A673 (cell line): ENCODE measurements around the gene BAIAP2.

Experiments used
- EZH2 ChIP-seq: fragments of 200-600 bp; sonication (generic); IDR thresholded peaks from 2 replicates; pipeline ENCODE4 v1.6.1; 2017; ENCODE audit warnings: borderline replicate concordance, low read depth, mild to moderate bottlenecking, mixed read lengths, antibody characterized with exemption, low read length; ENCODE audit not compliant: poor library complexity, severe bottlenecking
- TF ChIP-seq, protein P1 (sequence below): fragments of 300-800, 200-600 bp; sonication (generic); conservative IDR thresholded peaks from 2 replicates; pipeline ENCODE4 v1.5.1; 2017; ENCODE audit warnings: low read depth, mild to moderate bottlenecking, antibody characterized with exemption, low read length, moderate library complexity, mixed read lengths

GRCh38 chr17:81009136-81009535 is 25.8 kb upstream of the BAIAP2 start:
- TF ChIP-seq, protein P1, sequence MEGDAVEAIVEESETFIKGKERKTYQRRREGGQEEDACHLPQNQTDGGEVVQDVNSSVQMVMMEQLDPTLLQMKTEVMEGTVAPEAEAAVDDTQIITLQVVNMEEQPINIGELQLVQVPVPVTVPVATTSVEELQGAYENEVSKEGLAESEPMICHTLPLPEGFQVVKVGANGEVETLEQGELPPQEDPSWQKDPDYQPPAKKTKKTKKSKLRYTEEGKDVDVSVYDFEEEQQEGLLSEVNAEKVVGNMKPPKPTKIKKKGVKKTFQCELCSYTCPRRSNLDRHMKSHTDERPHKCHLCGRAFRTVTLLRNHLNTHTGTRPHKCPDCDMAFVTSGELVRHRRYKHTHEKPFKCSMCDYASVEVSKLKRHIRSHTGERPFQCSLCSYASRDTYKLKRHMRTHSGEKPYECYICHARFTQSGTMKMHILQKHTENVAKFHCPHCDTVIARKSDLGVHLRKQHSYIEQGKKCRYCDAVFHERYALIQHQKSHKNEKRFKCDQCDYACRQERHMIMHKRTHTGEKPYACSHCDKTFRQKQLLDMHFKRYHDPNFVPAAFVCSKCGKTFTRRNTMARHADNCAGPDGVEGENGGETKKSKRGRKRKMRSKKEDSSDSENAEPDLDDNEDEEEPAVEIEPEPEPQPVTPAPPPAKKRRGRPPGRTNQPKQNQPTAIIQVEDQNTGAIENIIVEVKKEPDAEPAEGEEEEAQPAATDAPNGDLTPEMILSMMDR: no peak
- no peak for TF ChIP-seq EZH2
